ENCODE data around the gene DCST1. TPM values are rescaled to one million over a fixed set of nuclear protein-coding genes. Genes with fewer than 3 reads are reported as not detected.

The DCST1 gene
- total and polyA plus RNA-seq, 2 of the 4 experiments (the other 2 are of a cell fraction), result not detected

- Histone ChIP-seq H3K9me3 (ENCODE audit: control insufficient read depth, insufficient read depth, low read length) (no peaks in the 10 kb centered on the region), H3K4ac (ENCODE audit: low read depth, low read length) (no peak overlapping the region), H2BK15ac (ENCODE audit: low read depth, low read length) (no peak overlapping the region), H4K91ac (ENCODE audit: insufficient read depth, low read depth, low read length) (no peak overlapping the region), H3K9me1 (ENCODE audit: insufficient read depth, low read length) (peaks cover 2% of the 10 kb centered on the region; the same call in 1 of the 2 replicates), H3K27ac (ENCODE audit: insufficient read depth, low read length) (no peak overlapping the region), H2AK5ac (ENCODE audit: low read depth, low read length) (no peak overlapping the region), H2BK120ac (ENCODE audit: low read depth, low read length) (no peak overlapping the region), H3K27me3 (ENCODE audit: control insufficient read depth, insufficient read depth, low read length) (no peaks in the 10 kb centered on the region), H3K18ac (ENCODE audit: low read depth, low read length) (no peak overlapping the region), H3K4me1 (ENCODE audit: control insufficient read depth, insufficient read depth, low read length) (peaks cover 9% of the 10 kb centered on the region; the same call in 1 of the 2 replicates), H3K56ac (ENCODE audit: extremely low read depth, insufficient read depth, low read length) (no peak overlapping the region), H2AFZ (replicated peaks; ENCODE audit: low read length, poor library complexity) (no peak overlapping the region), H3K23ac (ENCODE audit: low read depth, low read length) (no peak overlapping the region), H3K9ac (ENCODE audit: low read depth, low read length) (no peak overlapping the region), H3K4me3 (ENCODE audit: insufficient read depth, low read depth, low read length) (no peak overlapping the region), H4K5ac (ENCODE audit: low read depth, low read length) (no peak overlapping the region), H3K4me2 (ENCODE audit: low read depth, low read length) (no peak overlapping the region), H3K14ac (replicated peaks; ENCODE audit: low read depth, low read length) (no peak overlapping the region), H4K20me1 (ENCODE audit: insufficient read depth, low read length) (peaks cover 19% of the 10 kb centered on the region), H2BK5ac (ENCODE audit: low read depth, low read length, poor library complexity, severe bottlenecking) (no peak overlapping the region), H3K36me3 (ENCODE audit: control insufficient read depth, insufficient read depth, low read length) (peaks cover 24% of the 10 kb centered on the region), H2BK20ac (ENCODE audit: low read depth, low read length) (no peak overlapping the region), H3K79me1 (ENCODE audit: low read depth in 1 of 2, low read length in 2 of 2) (peaks cover 0 to 19% of the 10 kb centered on the region in 2 experiments; a peak in 2 of 4 replicates), H4K8ac (ENCODE audit: low read depth in 2 of 2, low read length in 2 of 2) (no peak overlapping the region), H2AK9ac (replicated peaks; ENCODE audit: low read depth, low read length, poor library complexity) (no peak overlapping the region)
- dilution Hi-C loops (cut with HindIII; ENCODE audit: low sequenced_read_pairs, unreplicated experiment), result no loop called here
- in situ Hi-C loops (cut with MboI; ENCODE audit: low sequenced_read_pairs), result no loop called here
- ChIA-PET CTCF (no interaction called here), POLR2A (ENCODE audit: unreplicated experiment) (no interaction called here)
- no TSS peak for BruUV-seq (replicated peaks)
- no CpG with 5 or more reads among the region's 8 CpGs for WGBS, 2 experiments (ENCODE audit: extremely low coverage in 2 of 2, insufficient read length in 1 of 2)
- DNase-seq (no peak), ATAC-seq (ENCODE audit: low read depth) (no peak)
- no peak for TF ChIP-seq RCOR1 (IDR thresholded peaks at IDR 0.05; ENCODE audit: insufficient replicate concordance, low read length)
- TF ChIP-seq SMC3 (IDR thresholded peaks at IDR 0.05; ENCODE audit: low read depth, low read length), result no peak
- TF ChIP-seq MAFK (IDR thresholded peaks at IDR 0.05; ENCODE audit: low read depth, low read length), result no peak
- TF ChIP-seq CEBPB (IDR thresholded peaks at IDR 0.05; ENCODE audit: low read depth, low read length), result no peak
- no peak for TF ChIP-seq POLR2A (IDR thresholded peaks at IDR 0.05; ENCODE audit: low read depth, low read length)
- TF ChIP-seq CHD1 (IDR thresholded peaks at IDR 0.05; ENCODE audit: low read depth, low read length), result no peak
- no peak for TF ChIP-seq MAZ (IDR thresholded peaks at IDR 0.05; ENCODE audit: borderline replicate concordance, low read depth, low read length)
- TF ChIP-seq MXI1 (IDR thresholded peaks at IDR 0.05; ENCODE audit: borderline replicate concordance, low read depth, low read length), result no peak
- TF ChIP-seq ELK1 (IDR thresholded peaks at IDR 0.05; ENCODE audit: borderline replicate concordance, low read depth, low read length), result no peak
- no peak for TF ChIP-seq BHLHE40 (IDR thresholded peaks at IDR 0.05; ENCODE audit: low read depth, low read length)
- TF ChIP-seq RAD21 (IDR thresholded peaks at IDR 0.05; ENCODE audit: low read length), result no peak
- no peak for TF ChIP-seq RFX5 (IDR thresholded peaks at IDR 0.05; ENCODE audit: low read depth, low read length)
- TF ChIP-seq USF2 (IDR thresholded peaks at IDR 0.05; ENCODE audit: low read depth, low read length), result no peak
- TF ChIP-seq CTCF (conservative IDR thresholded peaks at IDR 0.05; ENCODE audit: low read depth, low read length), result no peak
- TF ChIP-seq FOS (IDR thresholded peaks at IDR 0.05; ENCODE audit: low read depth, low read length), result no peak
- intact Hi-C loops (cut with micrococcal nuclease), result no loop called here
Measured at GRCh38 chr1:155013632-155014031, 20.0 kb upstream of the DCST1 start.

Data from IMR-90 (cell line).